Common myeloid progenitor, CD34-positive (primary cell): ENCODE measurements around the gene PCDHB1.
"Not testable (repeated sequence)": the region's sequence is repeated elsewhere in the genome, so short reads cannot be mapped to it uniquely, and the experiment has no call there.

ENCODE experiments used
- CTCF ChIA-PET: fragments of 350-600 bp; sonication (Branson Sonifier 250); formaldehyde crosslinking; loops from one replicate; lab custom pipeline; 2021; ENCODE audit warnings: antibody characterized with exemption; lab: Charles Lee
- POLR2A ChIA-PET: fragments of 350-600 bp; sonication (Branson Sonifier 250); formaldehyde crosslinking; loops from one replicate; lab custom pipeline; 2021; ENCODE audit warnings: antibody characterized with exemption; lab: Charles Lee
- DNase-seq, 3 donors: peaks; one replicate each; pipeline versions ENCODE4 v3.0.0 to v3.0.0-alpha.2; 2013
- H3K27ac ChIP-seq, 2 experiments: 1 replicate in 1 of 2; 2 replicates in 1 of 2; pipeline ENCODE4 v1.7.0; 2013; ENCODE audit warnings: inconsistent platforms in 2 of 2, low read length in 2 of 2, mild to moderate bottlenecking in 2 of 2, low read depth in 1 of 2, moderate library complexity in 1 of 2; ENCODE audit not compliant: severe bottlenecking in 2 of 2, insufficient read depth in 1 of 2, poor library complexity in 1 of 2
- H3K27me3 ChIP-seq, 5 experiments: replicated peaks in 2 of 5; 1 replicate in 3 of 5; 2 replicates in 2 of 5; pipeline versions ENCODE4 v1.6.1 to v1.7.0; 2013; ENCODE audit warnings: low read length in 4 of 5, mild to moderate bottlenecking in 2 of 5, moderate library complexity in 2 of 5, inconsistent platforms in 1 of 5; ENCODE audit not compliant: insufficient read depth in 5 of 5, control insufficient read depth in 4 of 5
- H3K36me3 ChIP-seq, 4 experiments: 1 replicate in 2 of 4; 2 replicates in 2 of 4; pipeline versions ENCODE4 v1.6.1 to v1.7.0; 2013; ENCODE audit warnings: low read length in 3 of 4, control low read depth in 1 of 4, mild to moderate bottlenecking in 1 of 4; ENCODE audit not compliant: control insufficient read depth in 4 of 4, insufficient read depth in 4 of 4
- H3K4me1 ChIP-seq, 4 experiments: 1 replicate in 3 of 4; 2 replicates in 1 of 4; pipeline versions ENCODE4 v1.6.1 to v1.7.1; 2013; ENCODE audit warnings: low read length in 3 of 4, mild to moderate bottlenecking in 3 of 4, control low read depth in 1 of 4, inconsistent platforms in 1 of 4, moderate library complexity in 1 of 4; ENCODE audit not compliant: control insufficient read depth in 4 of 4, insufficient read depth in 4 of 4; ENCODE audit errors: control extremely low read depth in 1 of 4
- H3K4me3 ChIP-seq, 7 experiments: 1 replicate in 4 of 7; 2 replicates in 3 of 7; pipeline versions ENCODE4 v1.5.1 to v1.7.0; 2013; ENCODE audit warnings: mild to moderate bottlenecking in 7 of 7, low read length in 6 of 7, moderate library complexity in 6 of 7, inconsistent platforms in 2 of 7, low read depth in 2 of 7, control low read depth in 1 of 7; ENCODE audit not compliant: insufficient read depth in 4 of 7, control insufficient read depth in 1 of 7; ENCODE audit errors: extremely low read depth in 1 of 7
- H3K9me3 ChIP-seq, 5 experiments: 1 replicate in 4 of 5; 2 replicates in 1 of 5; pipeline versions ENCODE4 v1.6.1 to v1.7.1; 2013; ENCODE audit warnings: low read length in 4 of 5, mild to moderate bottlenecking in 2 of 5, inconsistent platforms in 1 of 5, low read depth in 1 of 5, moderate library complexity in 1 of 5; ENCODE audit not compliant: control insufficient read depth in 4 of 5, insufficient read depth in 2 of 5; ENCODE audit errors: control extremely low read depth in 1 of 5
- WGBS: methylation state at CpG from one replicate; pipeline ENCODE4 v1.1.5; 2013; ENCODE audit not compliant: insufficient coverage; 5-methylcytosine and 5-hydroxymethylcytosine counted together

PCDHB1 gene

DNA sequence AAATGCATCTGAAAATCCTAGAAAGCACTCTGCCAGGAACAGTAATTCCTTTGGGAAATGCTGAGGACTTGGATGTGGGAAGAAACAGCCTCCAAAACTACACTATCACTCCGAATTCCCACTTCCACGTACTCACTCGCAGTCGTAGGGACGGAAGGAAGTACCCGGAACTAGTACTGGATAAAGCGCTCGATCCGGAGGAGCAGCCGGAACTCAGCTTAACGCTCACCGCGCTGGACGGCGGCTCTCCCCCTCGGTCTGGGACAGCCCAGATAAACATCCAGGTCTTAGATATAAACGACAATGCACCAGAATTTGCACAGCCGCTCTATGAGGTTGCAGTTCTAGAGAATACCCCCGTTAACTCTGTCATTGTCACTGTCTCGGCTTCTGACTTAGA, 49.9 kb downstream of the PCDHB1 start:
- no peak overlapping the region for H3K4me3 ChIP-seq
- no peak for DNase-seq
- no peak overlapping the region for H3K27ac ChIP-seq
- WGBS, result 45% methylated on average over 13 of the region's 20 CpGs
- H3K27me3 ChIP-seq, result peaks cover 0 to 22% (median 10%) of the 10 kb centered on the region in 5 experiments
- no peaks in the 10 kb centered on the region for H3K36me3 ChIP-seq
- no peaks in the 10 kb centered on the region for H3K4me1 ChIP-seq
- H3K9me3 ChIP-seq, result peaks cover 0 to 23% (median 17%) of the 10 kb centered on the region in 5 experiments
- ChIA-PET POLR2A (no interaction called here), CTCF (no interaction called here)

DNA sequence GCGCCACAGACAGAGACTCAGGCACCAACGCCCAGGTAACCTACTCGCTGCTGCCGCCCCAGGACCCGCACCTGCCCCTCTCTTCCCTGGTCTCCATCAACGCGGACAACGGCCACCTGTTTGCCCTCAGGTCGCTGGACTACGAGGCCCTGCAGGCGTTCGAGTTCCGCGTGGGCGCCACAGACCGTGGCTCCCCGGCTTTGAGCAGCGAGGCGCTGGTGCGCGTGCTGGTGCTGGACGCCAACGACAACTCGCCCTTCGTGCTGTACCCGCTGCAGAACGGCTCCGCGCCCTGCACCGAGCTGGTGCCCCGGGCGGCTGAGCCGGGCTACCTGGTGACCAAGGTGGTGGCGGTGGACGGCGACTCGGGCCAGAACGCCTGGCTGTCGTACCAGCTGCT, 50.9 kb downstream of the PCDHB1 start:
- POLR2A ChIA-PET, result not testable (repeated sequence)

DNA sequence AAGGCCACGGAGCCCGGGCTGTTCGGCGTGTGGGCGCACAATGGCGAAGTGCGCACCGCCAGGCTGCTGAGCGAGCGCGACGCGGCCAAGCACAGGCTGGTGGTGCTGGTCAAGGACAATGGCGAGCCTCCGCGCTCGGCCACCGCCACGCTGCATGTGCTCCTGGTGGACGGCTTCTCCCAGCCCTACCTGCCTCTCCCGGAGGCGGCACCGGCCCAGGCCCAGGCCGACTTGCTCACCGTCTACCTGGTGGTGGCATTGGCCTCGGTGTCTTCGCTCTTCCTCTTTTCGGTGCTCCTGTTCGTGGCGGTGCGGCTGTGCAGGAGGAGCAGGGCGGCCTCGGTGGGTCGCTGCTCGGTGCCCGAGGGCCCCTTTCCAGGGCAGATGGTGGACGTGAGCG, 51.3 kb downstream of the PCDHB1 start:
- not testable (repeated sequence) for H3K4me3 ChIP-seq, DNase-seq, H3K27ac ChIP-seq, H3K36me3 ChIP-seq, H3K4me1 ChIP-seq
- peaks cover 0 to 23% (median 17%) of the 10 kb centered on the region in 5 experiments for H3K9me3 ChIP-seq
- WGBS, result 20% methylated on average over 2 of the region's 38 CpGs
- POLR2A ChIA-PET, result interaction anchor here (0.6 kb wide), 1 partner anchor 37 kb away, joined by 4 read pairs; no protein-coding TSS in a partner anchor
- CTCF ChIA-PET, result interaction anchor here (1.1 kb wide), 1 partner anchor 33 kb away, joined by 3 read pairs; no protein-coding TSS in a partner anchor
- peaks cover 0 to 22% (median 10%) of the 10 kb centered on the region in 5 experiments for H3K27me3 ChIP-seq

More for the DNA sequence above, 50.9 kb downstream of the PCDHB1 start:
- peaks cover 0 to 22% (median 10%) of the 10 kb centered on the region in 5 experiments for H3K27me3 ChIP-seq
- H3K27ac ChIP-seq, H3K4me1 ChIP-seq, CTCF ChIA-PET, DNase-seq, H3K4me3 ChIP-seq, H3K36me3 ChIP-seq: not testable (repeated sequence)
- H3K9me3 ChIP-seq, result peaks cover 0 to 23% (median 17%) of the 10 kb centered on the region in 5 experiments
- no CpG with 5 or more reads among the region's 39 CpGs for WGBS

DNA sequence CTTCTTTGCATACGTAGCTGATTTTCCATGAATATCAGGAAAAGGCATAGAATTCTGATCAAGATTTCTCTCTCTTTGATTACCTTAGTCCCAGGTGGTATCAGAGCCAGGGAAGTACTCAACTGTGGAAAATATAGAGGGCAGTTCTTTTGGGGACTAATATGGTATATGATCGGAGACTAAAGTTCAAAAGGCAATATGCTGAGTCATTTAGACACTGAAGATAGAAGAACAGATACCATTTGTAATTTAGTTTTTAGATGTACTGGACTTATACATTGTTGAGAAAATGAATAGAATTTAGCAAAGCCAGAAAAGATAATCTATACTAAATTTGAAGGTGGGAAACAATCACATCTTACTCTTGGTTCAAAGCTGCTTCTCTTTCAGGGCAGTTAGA, 54.2 kb downstream of the PCDHB1 start:
- H3K4me3 ChIP-seq, result no peak overlapping the region
- WGBS, result 67% methylated on average over 1 of the region's 2 CpGs
- peaks cover 0 to 17% (median 10%) of the 10 kb centered on the region in 5 experiments for H3K27me3 ChIP-seq
- H3K36me3 ChIP-seq, result no peaks in the 10 kb centered on the region
- no peak for DNase-seq
- no peak overlapping the region for H3K27ac ChIP-seq
- peaks cover 0 to 18% (median 14%) of the 10 kb centered on the region in 5 experiments for H3K9me3 ChIP-seq
- H3K4me1 ChIP-seq, result no peaks in the 10 kb centered on the region
- ChIA-PET CTCF (no interaction called here), POLR2A (no interaction called here)
